ENCODE measurements around the gene KPNB1.

DNA sequence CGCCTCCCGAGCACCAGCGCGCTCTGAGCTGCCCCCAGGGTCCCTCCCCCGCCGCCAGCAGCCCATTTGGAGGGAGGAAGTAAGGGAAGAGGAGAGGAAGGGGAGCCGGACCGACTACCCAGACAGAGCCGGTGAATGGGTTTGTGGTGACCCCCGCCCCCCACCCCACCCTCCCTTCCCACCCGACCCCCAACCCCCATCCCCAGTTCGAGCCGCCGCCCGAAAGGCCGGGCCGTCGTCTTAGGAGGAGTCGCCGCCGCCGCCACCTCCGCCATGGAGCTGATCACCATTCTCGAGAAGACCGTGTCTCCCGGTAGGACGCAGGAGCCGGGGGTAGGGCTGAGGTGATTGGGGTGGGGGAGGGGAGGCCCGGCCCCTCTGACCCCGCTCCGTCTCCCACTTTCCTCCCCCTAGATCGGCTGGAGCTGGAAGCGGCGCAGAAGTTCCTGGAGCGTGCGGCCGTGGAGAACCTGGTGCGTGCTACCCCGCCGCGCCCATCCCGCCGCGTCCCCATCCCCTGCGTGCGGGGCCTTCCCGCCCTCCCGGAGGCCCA lies 329 bp downstream of the KPNB1 start:
- TF ChIP-seq, protein P1, sequence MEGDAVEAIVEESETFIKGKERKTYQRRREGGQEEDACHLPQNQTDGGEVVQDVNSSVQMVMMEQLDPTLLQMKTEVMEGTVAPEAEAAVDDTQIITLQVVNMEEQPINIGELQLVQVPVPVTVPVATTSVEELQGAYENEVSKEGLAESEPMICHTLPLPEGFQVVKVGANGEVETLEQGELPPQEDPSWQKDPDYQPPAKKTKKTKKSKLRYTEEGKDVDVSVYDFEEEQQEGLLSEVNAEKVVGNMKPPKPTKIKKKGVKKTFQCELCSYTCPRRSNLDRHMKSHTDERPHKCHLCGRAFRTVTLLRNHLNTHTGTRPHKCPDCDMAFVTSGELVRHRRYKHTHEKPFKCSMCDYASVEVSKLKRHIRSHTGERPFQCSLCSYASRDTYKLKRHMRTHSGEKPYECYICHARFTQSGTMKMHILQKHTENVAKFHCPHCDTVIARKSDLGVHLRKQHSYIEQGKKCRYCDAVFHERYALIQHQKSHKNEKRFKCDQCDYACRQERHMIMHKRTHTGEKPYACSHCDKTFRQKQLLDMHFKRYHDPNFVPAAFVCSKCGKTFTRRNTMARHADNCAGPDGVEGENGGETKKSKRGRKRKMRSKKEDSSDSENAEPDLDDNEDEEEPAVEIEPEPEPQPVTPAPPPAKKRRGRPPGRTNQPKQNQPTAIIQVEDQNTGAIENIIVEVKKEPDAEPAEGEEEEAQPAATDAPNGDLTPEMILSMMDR (IDR thresholded peaks at IDR 0.05) = no peak
- TF ChIP-seq POLR2A (IDR thresholded peaks at IDR 0.05) = no peak
